Lung microvascular endothelial cell (primary cell): Measurements from ENCODE around the gene TRMT2A. TPM values are rescaled to one million over a fixed set of nuclear protein-coding genes. Genes with fewer than 3 reads are reported as not detected.
"Not testable (repeated sequence)": the region's sequence is repeated elsewhere in the genome, so short reads cannot be mapped to it uniquely, and the experiment has no call there.

ENCODE experiments used
- DNase-seq, 2 donors: peaks; one replicate each; pipeline versions ENCODE4 v3.0.0 to v3.0.0-alpha.2; 2010; ENCODE audit warnings: low read depth in 2 of 2
- total RNA-seq: library from RNA; depleted of rRNA; stranded (reverse); fragments of >200 nt; gene quantifications from 2 replicates; pipeline ENCODE4 v1.2.1, GENCODE V29; 2014

TRMT2A gene
- total RNA-seq, result 24.0 and 31.0 TPM in 2 replicates

DNA sequence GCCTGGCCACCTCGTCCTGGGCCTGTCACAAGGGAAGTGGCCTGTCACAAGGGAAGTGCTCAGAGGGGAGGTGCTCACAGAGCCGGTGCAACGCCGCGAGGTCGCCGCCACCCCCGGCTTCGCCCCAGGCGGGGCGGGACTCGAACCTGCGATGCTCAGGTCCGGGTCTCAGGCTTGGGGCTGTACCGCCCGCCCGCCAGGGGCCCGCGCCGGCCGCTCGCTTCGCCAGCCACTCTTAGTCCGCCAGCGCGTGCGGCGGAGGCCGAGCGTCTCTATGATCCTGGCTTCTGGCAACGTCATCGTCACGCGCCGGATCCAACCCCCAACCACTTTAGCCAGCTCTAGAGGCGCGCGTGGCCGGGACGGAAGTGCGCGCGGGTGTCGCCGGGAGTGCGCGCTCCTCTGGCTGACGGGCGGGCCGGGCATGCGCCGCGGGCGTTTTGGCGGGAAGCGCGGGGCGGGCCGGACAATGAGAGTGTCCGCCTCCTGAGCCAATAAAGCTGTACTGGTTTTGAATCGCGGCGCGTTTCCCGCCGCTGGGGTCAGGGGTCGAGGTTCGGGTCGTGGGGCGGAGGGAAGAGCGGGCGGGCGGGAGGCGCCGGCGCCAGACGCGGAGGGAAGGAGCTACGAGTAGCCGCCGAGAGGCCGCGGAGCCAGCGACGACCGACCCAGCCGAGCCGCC, at the start of gene TRMT2A:
Gene TRMT2A, minus strand, starts transcription at position 276 of the 682 bp plus-strand sequence. CDS start 320 bp downstream, outside the sequence.
- DNase-seq, result peak; percentile 99 to 100

GRCh38 chr22:20166703-20167102, 49.7 kb upstream of the TRMT2A start:
- DNase-seq, result no peak

GRCh38 chr22:20165913-20166312, 48.9 kb upstream of the TRMT2A start:
- no peak for DNase-seq

- no peak for DNase-seq
Measured at GRCh38 chr22:20165421-20165820, 48.4 kb upstream of the TRMT2A start.

DNA sequence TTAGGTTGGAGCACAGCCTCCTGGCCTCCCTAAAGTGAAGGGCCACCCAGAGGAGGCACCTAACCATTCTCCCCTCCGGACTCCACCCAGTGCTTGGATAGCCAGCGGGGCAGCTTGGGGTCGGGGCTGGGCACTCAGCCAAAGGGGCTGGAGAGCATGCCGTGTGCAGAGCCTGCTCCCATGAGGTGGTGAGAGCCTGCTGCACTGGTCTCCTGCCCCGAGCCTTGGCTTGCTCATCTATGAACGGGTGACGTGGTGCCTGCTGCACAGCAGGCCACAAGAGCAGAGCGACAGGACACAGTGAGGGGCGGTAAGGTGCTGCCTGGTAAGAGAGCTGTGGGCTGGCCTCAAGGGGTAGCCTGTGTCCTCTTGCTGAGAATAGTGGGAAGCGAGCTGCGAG, 47.8 kb upstream of the TRMT2A start:
- DNase-seq, result no peak

DNA sequence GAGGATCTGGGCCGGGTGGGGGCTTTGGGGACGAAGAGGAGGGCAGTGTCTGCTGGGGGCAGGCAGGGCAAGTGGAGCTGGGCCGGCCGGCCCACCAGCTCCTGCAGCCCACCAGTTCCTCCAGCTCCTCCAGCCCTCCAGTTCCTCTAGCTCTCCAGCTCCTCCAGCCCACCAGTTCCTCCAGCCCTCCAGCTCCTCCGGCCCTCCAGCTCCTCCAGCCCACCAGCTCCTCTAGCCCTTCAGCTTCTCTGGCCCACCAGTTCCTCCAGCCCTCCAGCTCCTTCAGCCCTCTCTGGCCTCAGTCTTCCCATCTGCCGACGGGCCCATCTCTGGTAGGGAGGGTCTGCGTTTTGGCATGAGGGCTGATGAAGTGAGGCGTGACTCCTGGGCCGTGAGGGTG, 43.0 kb upstream of the TRMT2A start:
- DNase-seq, result no peak

- not testable (repeated sequence) for DNase-seq
Measured at GRCh38 chr22:20159531-20159930, 42.5 kb upstream of the TRMT2A start.

DNA sequence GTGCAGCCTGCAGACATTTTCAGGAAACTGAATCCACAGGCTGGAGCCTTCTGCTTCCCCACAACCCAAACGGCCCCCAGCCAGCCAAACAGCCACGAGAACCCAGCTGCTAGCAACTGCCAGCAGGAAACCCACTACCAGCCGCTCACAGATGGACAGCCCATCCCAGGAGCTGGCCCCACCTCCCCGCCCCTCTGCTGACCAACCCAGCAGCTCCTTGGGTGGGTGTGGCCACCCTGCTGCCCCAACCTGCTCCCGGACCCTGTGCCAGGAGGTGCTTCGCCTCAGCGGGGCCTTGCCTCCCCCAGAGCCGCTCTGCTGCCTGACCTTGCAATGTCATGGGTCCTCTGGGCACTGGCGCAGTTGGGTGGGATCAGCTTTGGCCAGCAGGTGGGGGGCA, 42.0 kb upstream of the TRMT2A start:
- DNase-seq, result no peak

DNA sequence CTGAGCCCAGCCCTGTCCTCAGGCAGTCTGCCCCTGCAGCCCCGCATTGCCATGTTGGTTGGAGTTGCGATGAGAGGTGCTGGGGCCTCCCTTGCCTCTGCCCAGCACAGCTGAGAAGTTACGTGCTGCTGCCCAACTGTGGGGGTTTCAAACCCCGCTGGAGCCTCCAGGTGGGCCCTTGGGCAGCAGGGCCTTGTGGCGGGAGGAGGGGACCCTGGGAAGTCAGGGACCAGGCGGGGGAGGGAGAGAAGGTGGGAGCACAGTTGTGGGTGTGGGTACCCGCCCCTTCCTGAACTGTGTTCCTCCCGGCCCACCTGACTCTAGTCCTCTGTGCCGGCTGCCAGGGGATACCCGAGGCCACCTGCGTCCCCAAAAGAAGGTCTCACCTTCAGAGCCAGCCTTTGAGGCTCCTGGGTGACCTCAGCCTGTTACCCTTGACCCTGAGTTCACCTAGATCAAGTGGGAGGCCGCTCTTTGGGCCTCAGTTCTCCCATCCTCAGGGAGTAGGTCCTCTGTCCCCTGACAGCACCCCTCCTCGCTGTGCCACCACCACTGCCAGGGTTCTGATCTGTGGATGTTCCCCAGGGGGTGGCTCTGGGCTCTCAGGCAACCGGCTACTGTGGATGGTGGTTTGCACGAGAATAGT, 41.5 kb upstream of the TRMT2A start:
- no peak for DNase-seq

GRCh38 chr22:20157430-20158183, 40.6 kb upstream of the TRMT2A start:
- no peak for DNase-seq

GRCh38 chr22:20156611-20157429, 39.8 kb upstream of the TRMT2A start:
- peak; percentile 77 to 89 for DNase-seq

DNA sequence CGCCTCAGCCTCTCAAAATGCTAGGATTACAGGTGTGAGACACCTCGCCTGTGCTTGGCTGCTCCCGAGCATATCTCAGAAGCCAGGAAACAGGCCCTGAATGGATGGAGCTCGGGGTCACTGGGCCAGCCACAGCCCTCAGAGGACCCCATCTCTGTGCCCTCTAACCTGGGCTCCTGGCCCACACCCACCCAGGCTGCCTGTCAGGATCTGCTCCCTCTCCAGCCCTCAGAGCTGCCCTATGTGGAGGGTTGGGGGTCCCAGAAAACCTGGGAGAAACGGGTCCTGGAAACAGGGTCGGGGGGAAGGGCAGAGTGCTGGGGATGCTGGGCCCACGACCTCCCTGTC, 39.0 kb upstream of the TRMT2A start:
- no peak for DNase-seq

DNA sequence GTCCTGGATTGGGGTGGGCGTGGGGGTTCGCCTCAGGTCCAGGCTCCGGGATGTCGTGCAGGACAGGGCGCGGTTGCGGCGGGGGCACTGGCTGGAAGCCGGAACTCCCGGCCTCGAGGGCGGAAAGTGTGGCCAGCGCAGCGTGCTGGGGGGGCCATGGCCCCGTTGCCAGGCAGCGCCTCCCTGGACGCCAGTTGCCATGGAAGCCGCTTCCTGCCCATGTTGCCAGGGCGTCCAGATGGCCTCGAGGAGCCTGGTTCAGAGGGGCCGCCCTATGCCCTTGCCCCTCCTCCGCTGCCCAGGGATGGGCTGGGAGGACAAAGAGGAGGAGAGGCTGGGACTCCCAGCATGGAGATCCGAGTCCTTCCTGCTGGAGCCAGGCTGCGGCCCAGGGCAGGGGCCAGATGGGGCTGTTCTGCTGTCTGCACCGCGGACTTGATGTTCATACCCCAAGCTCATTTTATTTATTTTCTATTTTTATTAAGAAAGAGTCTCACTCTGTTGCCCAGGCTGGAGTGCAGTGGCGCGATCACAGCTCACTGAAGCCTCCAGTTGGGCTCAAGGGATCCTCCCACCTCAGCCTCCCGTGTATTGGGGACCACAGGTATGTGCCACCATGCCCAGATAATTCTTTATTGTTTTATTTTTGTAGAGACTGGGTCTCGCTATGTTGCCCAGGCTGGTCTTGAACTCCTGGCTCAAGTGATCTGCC, 38.5 kb upstream of the TRMT2A start:
- peak; percentile 77 to 91 for DNase-seq

- no peak for DNase-seq
Measured at GRCh38 chr22:20154602-20155187, 37.7 kb upstream of the TRMT2A start.

DNA sequence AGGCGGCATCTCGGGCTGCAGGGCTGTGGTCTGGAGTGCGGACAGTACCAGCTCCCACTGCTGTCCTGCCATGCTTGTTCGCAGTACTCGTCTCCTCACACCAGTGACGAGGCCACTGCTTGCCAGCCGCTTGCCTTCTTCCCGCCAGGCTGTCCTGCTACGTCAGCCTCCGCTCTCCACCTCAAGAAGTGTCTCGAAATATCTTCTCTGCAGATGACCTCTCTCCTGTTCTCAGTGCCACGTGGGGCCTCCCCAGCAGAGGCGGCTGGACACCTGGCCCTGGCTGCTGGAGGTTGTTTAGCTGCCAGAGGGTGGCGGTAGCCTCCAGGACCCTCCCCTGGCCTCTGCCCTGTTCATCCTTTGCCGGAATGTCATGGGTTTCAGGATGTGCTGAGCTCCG, 36.9 kb upstream of the TRMT2A start:
- DNase-seq, result no peak

- DNase-seq, result no peak
Measured at GRCh38 chr22:20152464-20152890, 35.5 kb upstream of the TRMT2A start.

DNA sequence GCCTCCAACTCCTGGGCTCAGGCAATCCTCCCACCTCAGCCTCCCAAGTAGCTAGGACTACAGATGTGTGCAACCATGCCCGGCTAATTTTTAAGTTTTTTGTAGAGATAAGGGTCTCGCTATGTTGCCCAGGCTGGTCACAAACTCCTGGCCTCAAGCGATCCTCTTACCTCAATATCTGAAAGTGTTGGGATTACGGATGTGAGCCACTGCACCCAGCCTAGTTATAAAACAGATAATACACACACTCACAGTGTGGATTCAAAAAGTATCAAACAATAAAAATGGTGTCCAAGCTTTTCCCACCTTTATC, 34.2 kb upstream of the TRMT2A start:
- no peak for DNase-seq

GRCh38 chr22:20150381-20151275, 33.6 kb upstream of the TRMT2A start, which contains the start of gene CCDC188:
Gene CCDC188, minus strand, starts transcription at chr22:20151055. Its CDS starts 69 bp downstream, at chr22:20150986.
- no peak for DNase-seq
